HEK293T (cell line): ENCODE measurements around the gene C7.

Experiments used
- BHLHE40 ChIP-seq: fragments of 450-650 bp; IDR thresholded peaks from 2 replicates; pipeline ENCODE4 v1.6.1; 2016; ENCODE audit warnings: mild to moderate bottlenecking, moderate library complexity, borderline replicate concordance
- CTBP1 ChIP-seq: fragments of 450-650 bp; IDR thresholded peaks from 2 replicates; pipeline ENCODE4 v1.6.1; 2016; ENCODE audit warnings: borderline replicate concordance
- FOXA1 ChIP-seq: fragments of 450-650 bp; IDR thresholded peaks from 2 replicates; pipeline ENCODE4 v1.6.1; 2016; ENCODE audit warnings: mild to moderate bottlenecking
- FOXK2 ChIP-seq: fragments of 450-650 bp; IDR thresholded peaks from 2 replicates; pipeline ENCODE4 v1.6.1; 2016; ENCODE audit warnings: mild to moderate bottlenecking
- SP1 ChIP-seq: fragments of 450-650 bp; IDR thresholded peaks from 2 replicates; pipeline ENCODE4 v1.6.1; 2017

DNA sequence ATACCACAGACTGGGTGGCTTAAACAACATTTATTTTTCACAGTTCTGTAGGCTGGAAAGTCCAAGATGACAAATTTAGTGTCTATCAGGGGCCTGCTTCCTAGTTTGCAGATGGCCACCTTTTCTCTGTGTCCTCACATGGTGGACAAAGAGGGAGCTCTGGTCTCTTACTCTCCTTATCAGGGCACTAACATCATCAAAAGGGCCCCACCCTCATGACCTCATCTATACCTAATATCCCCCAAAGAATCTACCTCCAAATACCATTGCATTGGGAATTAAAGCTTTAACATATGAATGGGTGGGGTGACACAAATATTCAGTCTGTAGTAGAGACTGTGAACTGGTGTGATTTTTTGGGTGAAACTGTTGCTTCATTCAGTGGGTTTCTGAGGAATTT lies 78.1 kb downstream of the C7 start:
- no peak for TF ChIP-seq SP1
- no peak for TF ChIP-seq CTBP1
- no peak for TF ChIP-seq FOXA1
- TF ChIP-seq FOXK2: no peak
- TF ChIP-seq BHLHE40: no peak
